HEK293T (cell line): Measurements from ENCODE around the gene TMEM37.

ENCODE experiments used
- CTCF ChIA-PET: fragments of 350-600 bp; formaldehyde crosslinking; extraction: SDS; loops from one replicate; lab custom pipeline; 2021; ENCODE audit warnings: antibody characterized with exemption, inconsistent platforms; lab: Yijun Ruan, JAX
- POLR2A ChIA-PET: fragments of 350-600 bp; formaldehyde crosslinking; extraction: SDS; loops from one replicate; lab custom pipeline; 2020; ENCODE audit warnings: antibody characterized with exemption, inconsistent platforms; lab: Yijun Ruan, JAX
- DNase-seq: peaks from one replicate; pipeline ENCODE4 v3.0.0; 2012; ENCODE audit warnings: mixed read lengths; ENCODE audit errors: extremely low spot score
- ARNT ChIP-seq: fragments of 450-650 bp; IDR thresholded peaks from 2 replicates; pipeline ENCODE4 v1.6.1; 2017; ENCODE audit warnings: mild to moderate bottlenecking
- BHLHE40 ChIP-seq: fragments of 450-650 bp; IDR thresholded peaks from 2 replicates; pipeline ENCODE4 v1.6.1; 2016; ENCODE audit warnings: mild to moderate bottlenecking, moderate library complexity, borderline replicate concordance
- CTBP1 ChIP-seq: fragments of 450-650 bp; IDR thresholded peaks from 2 replicates; pipeline ENCODE4 v1.6.1; 2016; ENCODE audit warnings: borderline replicate concordance
- ELF4 ChIP-seq: fragments of 450-650 bp; IDR thresholded peaks from 2 replicates; pipeline ENCODE4 v1.6.1; 2017; ENCODE audit warnings: antibody characterized with exemption
- FOXA1 ChIP-seq: fragments of 450-650 bp; IDR thresholded peaks from 2 replicates; pipeline ENCODE4 v1.6.1; 2016; ENCODE audit warnings: mild to moderate bottlenecking
- FOXK2 ChIP-seq: fragments of 450-650 bp; IDR thresholded peaks from 2 replicates; pipeline ENCODE4 v1.6.1; 2016; ENCODE audit warnings: mild to moderate bottlenecking
- FOXM1 ChIP-seq: fragments of 450-650 bp; IDR thresholded peaks from 2 replicates; pipeline ENCODE4 v1.6.1; 2017; ENCODE audit warnings: mild to moderate bottlenecking, borderline replicate concordance
- HDGF ChIP-seq: fragments of 450-650 bp; IDR thresholded peaks from 2 replicates; pipeline ENCODE4 v1.6.1; 2017; ENCODE audit warnings: antibody characterized with exemption, borderline replicate concordance
- L3MBTL2 ChIP-seq: fragments of 450-650 bp; conservative IDR thresholded peaks from 2 replicates; pipeline ENCODE4 v1.6.1; 2016; ENCODE audit warnings: mild to moderate bottlenecking
- LEF1 ChIP-seq: fragments of 450-650 bp; IDR thresholded peaks from 2 replicates; pipeline ENCODE4 v1.6.1; 2017; ENCODE audit warnings: mild to moderate bottlenecking, borderline replicate concordance
- NFRKB ChIP-seq: fragments of 450-650 bp; IDR thresholded peaks from 2 replicates; pipeline ENCODE4 v1.6.1; 2016; ENCODE audit warnings: mild to moderate bottlenecking, moderate library complexity
- PKNOX1 ChIP-seq: fragments of 450-650 bp; IDR thresholded peaks from 2 replicates; pipeline ENCODE4 v1.6.1; 2016
- SP1 ChIP-seq: fragments of 450-650 bp; IDR thresholded peaks from 2 replicates; pipeline ENCODE4 v1.6.1; 2017
- SUZ12 ChIP-seq: fragments of 450-650 bp; IDR thresholded peaks from 2 replicates; pipeline ENCODE4 v1.6.1; 2016; ENCODE audit warnings: mild to moderate bottlenecking
- TARDBP ChIP-seq: fragments of 450-650 bp; IDR thresholded peaks from 2 replicates; pipeline ENCODE4 v1.6.1; 2016
- ZNF384 ChIP-seq: fragments of 450-650 bp; IDR thresholded peaks from 2 replicates; pipeline ENCODE4 v1.6.1; 2016

TMEM37 gene

GRCh38 chr2:119482481-119483394 lies 51.1 kb downstream of the TMEM37 start:
- ChIA-PET CTCF (no interaction called here), POLR2A (no interaction called here)
- DNase-seq: no peak
- no peak for TF ChIP-seq FOXK2
- TF ChIP-seq ZNF384: no peak
- TF ChIP-seq ARNT: no peak
- TF ChIP-seq LEF1: no peak
- no peak for TF ChIP-seq L3MBTL2
- TF ChIP-seq SP1: no peak
- TF ChIP-seq ELF4: no peak
- no peak for TF ChIP-seq NFRKB
- TF ChIP-seq PKNOX1: no peak
- TF ChIP-seq TARDBP: no peak
- no peak for TF ChIP-seq CTBP1
- TF ChIP-seq SUZ12: no peak

GRCh38 chr2:119483395-119483753 lies 51.7 kb downstream of the TMEM37 start:
- ChIA-PET CTCF (no interaction called here), POLR2A (no interaction called here)

GRCh38 chr2:119483896-119484718 lies 52.5 kb downstream of the TMEM37 start:
- TF ChIP-seq HDGF (no peak), CTBP1 (no peak), ARNT (no peak), SUZ12 (no peak), NFRKB (no peak), BHLHE40 (no peak), FOXK2 (no peak), ELF4 (no peak), ZNF384 (no peak), PKNOX1 (no peak), LEF1 (no peak), TARDBP (no peak), FOXA1 (no peak), FOXM1 (no peak), L3MBTL2 (no peak), SP1 (no peak)
- DNase-seq: no peak
- POLR2A ChIA-PET: no interaction called here
- CTCF ChIA-PET: no interaction called here

More at GRCh38 chr2:119483395-119483753, 51.7 kb downstream of the TMEM37 start:
- TF ChIP-seq BHLHE40: no peak
- no peak for TF ChIP-seq TARDBP
- no peak for TF ChIP-seq SUZ12
- TF ChIP-seq ZNF384: no peak
- TF ChIP-seq HDGF: no peak
- no peak for TF ChIP-seq L3MBTL2
- TF ChIP-seq FOXK2: no peak
- DNase-seq: no peak

GRCh38 chr2:119484834-119485233 lies 53.2 kb downstream of the TMEM37 start:
- ChIA-PET CTCF (interaction anchor here (1.6 to 1.8 kb wide), 2 partner anchors 9 to 46 kb away, joined by 3 to 17 read pairs; no protein-coding TSS in a partner anchor), POLR2A (no interaction called here)
- DNase-seq: no peak
- TF ChIP-seq NFRKB: no peak
- no peak for TF ChIP-seq ELF4
- TF ChIP-seq L3MBTL2: no peak
- no peak for TF ChIP-seq FOXK2
- TF ChIP-seq ZNF384: no peak
- no peak for TF ChIP-seq SUZ12
- TF ChIP-seq ARNT: no peak
- TF ChIP-seq HDGF: no peak
- TF ChIP-seq TARDBP: no peak
- no peak for TF ChIP-seq CTBP1
- TF ChIP-seq SP1: no peak
- TF ChIP-seq FOXA1: no peak
- TF ChIP-seq PKNOX1: no peak

GRCh38 chr2:119485336-119486110 lies 53.9 kb downstream of the TMEM37 start:
- no peak for DNase-seq
- ChIA-PET POLR2A (no interaction called here), CTCF (interaction anchor here (1.6 to 1.8 kb wide), 2 partner anchors 10 to 45 kb away, joined by 3 to 17 read pairs; no protein-coding TSS in a partner anchor)
- TF ChIP-seq FOXA1: no peak
- TF ChIP-seq PKNOX1: no peak
- no peak for TF ChIP-seq FOXM1
- TF ChIP-seq ARNT: no peak
- TF ChIP-seq NFRKB: no peak
- TF ChIP-seq TARDBP: no peak
- TF ChIP-seq ELF4: no peak
- TF ChIP-seq L3MBTL2: no peak
- no peak for TF ChIP-seq SP1
- no peak for TF ChIP-seq SUZ12
